ENCODE data around the gene GPR78.

GRCh38 chr4:8596891-8597290, 16.7 kb downstream of the GPR78 start:
- no peak for TF ChIP-seq CTCF (IDR thresholded peaks at IDR 0.05; ENCODE audit: low read length)
- no peak for TF ChIP-seq EZH2 (optimal IDR thresholded peaks at IDR 0.05; ENCODE audit: low read depth, low read length)
- TF ChIP-seq EZH2phosphoT487 (IDR thresholded peaks at IDR 0.05; ENCODE audit: low read length) = no peak

Measured in MM.1S (cell line).